Mesodermal cell (in vitro differentiated cells): ENCODE data around the gene ZMIZ1.

Source experiments
- H3K27ac ChIP-seq: 2 replicates; pipeline ENCODE4 v1.7.0; 2013; ENCODE audit warnings: mild to moderate bottlenecking, low read depth, low read length, moderate library complexity; ENCODE audit not compliant: severe bottlenecking
- H3K36me3 ChIP-seq: 2 replicates; pipeline ENCODE4 v1.7.1; 2013; ENCODE audit warnings: mild to moderate bottlenecking, low read length, moderate library complexity; ENCODE audit not compliant: control insufficient read depth, insufficient read depth
- H3K4me1 ChIP-seq: one replicate; pipeline ENCODE4 v1.7.1; 2013; ENCODE audit warnings: mild to moderate bottlenecking, low read length; ENCODE audit not compliant: insufficient read depth, control insufficient read depth, poor library complexity, severe bottlenecking
- H3K4me3 ChIP-seq: 2 replicates; pipeline ENCODE4 v1.7.0; 2013; ENCODE audit warnings: low read length, control low read depth, mild to moderate bottlenecking; ENCODE audit not compliant: insufficient read depth, poor library complexity, severe bottlenecking; ENCODE audit errors: extremely low read depth
- H3K9me3 ChIP-seq: 2 replicates; pipeline ENCODE4 v1.7.1; 2013; ENCODE audit warnings: mild to moderate bottlenecking, low read length, moderate library complexity; ENCODE audit not compliant: control insufficient read depth
- WGBS, 2 experiments: methylation state at CpG; one replicate each; pipeline ENCODE4 v1.1.5; 2013; ENCODE audit warnings: missing lambda C conversion rate in 2 of 2; ENCODE audit not compliant: insufficient coverage in 2 of 2; 5-methylcytosine and 5-hydroxymethylcytosine counted together

ZMIZ1 gene

GRCh38 chr10:79116368-79116767 is 47.6 kb downstream of the ZMIZ1 start:
- peaks cover 24% of the 10 kb centered on the region for H3K4me1 ChIP-seq
- no peak overlapping the region for H3K4me3 ChIP-seq
- H3K36me3 ChIP-seq: peaks cover 71% of the 10 kb centered on the region
- no peak overlapping the region for H3K27ac ChIP-seq
- H3K9me3 ChIP-seq: no peaks in the 10 kb centered on the region
- WGBS, 2 experiments: 82 to 96% methylated on average over 4 of the region's 4 CpGs

- H3K4me3 ChIP-seq: no peak overlapping the region
- peaks cover 74% of the 10 kb centered on the region for H3K36me3 ChIP-seq
- WGBS, 2 experiments: 74 to 76% methylated on average over 10 of the region's 12 CpGs
- peaks cover 21% of the 10 kb centered on the region for H3K4me1 ChIP-seq
- no peak overlapping the region for H3K27ac ChIP-seq
- no peaks in the 10 kb centered on the region for H3K9me3 ChIP-seq
Measured at GRCh38 chr10:79116801-79117723, 48.3 kb downstream of the ZMIZ1 start.

- Histone ChIP-seq H3K27ac (no peak overlapping the region), H3K9me3 (no peaks in the 10 kb centered on the region), H3K36me3 (peaks cover 83% of the 10 kb centered on the region), H3K4me1 (peaks cover 6% of the 10 kb centered on the region), H3K4me3 (no peak overlapping the region)
- WGBS, 2 experiments: 94 to 95% methylated on average over 22 to 23 of the region's 25 CpGs
Measured at GRCh38 chr10:79118286-79119202, 49.8 kb downstream of the ZMIZ1 start.

GRCh38 chr10:79119306-79119705 is 50.5 kb downstream of the ZMIZ1 start:
- Histone ChIP-seq H3K9me3 (no peaks in the 10 kb centered on the region), H3K4me3 (no peak overlapping the region), H3K4me1 (peaks cover 3% of the 10 kb centered on the region), H3K27ac (no peak overlapping the region), H3K36me3 (peaks cover 89% of the 10 kb centered on the region)
- WGBS, 2 experiments: 92 to 94% methylated on average over 2 to 3 of the region's 5 CpGs

GRCh38 chr10:79123547-79123963 is 54.8 kb downstream of the ZMIZ1 start:
- WGBS, 2 experiments: 96% methylated on average over 8 of the region's 8 CpGs
- H3K27ac ChIP-seq: peak overlapping the region; percentile 36
- no peak overlapping the region for H3K4me3 ChIP-seq
- peaks cover 82% of the 10 kb centered on the region for H3K36me3 ChIP-seq
- H3K9me3 ChIP-seq: no peaks in the 10 kb centered on the region
- H3K4me1 ChIP-seq: peaks cover 34% of the 10 kb centered on the region

- H3K36me3 ChIP-seq: peaks cover 80% of the 10 kb centered on the region
- peaks cover 40% of the 10 kb centered on the region for H3K4me1 ChIP-seq
- H3K9me3 ChIP-seq: no peaks in the 10 kb centered on the region
- peak overlapping the region; percentile 36 for H3K27ac ChIP-seq
- no peak overlapping the region for H3K4me3 ChIP-seq
Measured at GRCh38 chr10:79124066-79124465, 55.3 kb downstream of the ZMIZ1 start.

GRCh38 chr10:79125092-79125491 is 56.3 kb downstream of the ZMIZ1 start:
- H3K4me3 ChIP-seq: no peak overlapping the region
- peaks cover 50% of the 10 kb centered on the region for H3K4me1 ChIP-seq
- peak overlapping the region; percentile 23 for H3K27ac ChIP-seq
- H3K36me3 ChIP-seq: peaks cover 71% of the 10 kb centered on the region
- H3K9me3 ChIP-seq: no peaks in the 10 kb centered on the region
- WGBS, 2 experiments: 94 to 97% methylated on average over 3 to 6 of the region's 7 CpGs

GRCh38 chr10:79126351-79127080 is 57.8 kb downstream of the ZMIZ1 start:
- no peaks in the 10 kb centered on the region for H3K9me3 ChIP-seq
- H3K4me3 ChIP-seq: no peak overlapping the region
- WGBS, 2 experiments: 91 to 100% methylated on average over 2 to 5 of the region's 6 CpGs
- peak overlapping the region; percentile 59 for H3K27ac ChIP-seq
- H3K36me3 ChIP-seq: peaks cover 71% of the 10 kb centered on the region
- peaks cover 64% of the 10 kb centered on the region for H3K4me1 ChIP-seq

- peaks cover 70% of the 10 kb centered on the region for H3K36me3 ChIP-seq
- no peak overlapping the region for H3K4me3 ChIP-seq
- 68 to 73% methylated on average over 9 to 14 of the region's 16 CpGs for WGBS, 2 experiments
- peak overlapping the region; percentile 59 for H3K27ac ChIP-seq
- H3K4me1 ChIP-seq: peaks cover 72% of the 10 kb centered on the region
- no peaks in the 10 kb centered on the region for H3K9me3 ChIP-seq
Measured at GRCh38 chr10:79127151-79127961, 58.6 kb downstream of the ZMIZ1 start.
